Measurements from ENCODE around the gene DIAPH3. TPM values are rescaled to one million over a fixed set of nuclear protein-coding genes. Genes with fewer than 3 reads are reported as not detected.
"Not testable (repeated sequence)": the region's sequence is repeated elsewhere in the genome, so short reads cannot be mapped to it uniquely, and the experiment has no call there.

Gene DIAPH3
- total and polyA plus RNA-seq, 2 donors (not counting 1 experiment from before 2014, with no cell fraction given) = 0.03 to 0.10 TPM

DNA sequence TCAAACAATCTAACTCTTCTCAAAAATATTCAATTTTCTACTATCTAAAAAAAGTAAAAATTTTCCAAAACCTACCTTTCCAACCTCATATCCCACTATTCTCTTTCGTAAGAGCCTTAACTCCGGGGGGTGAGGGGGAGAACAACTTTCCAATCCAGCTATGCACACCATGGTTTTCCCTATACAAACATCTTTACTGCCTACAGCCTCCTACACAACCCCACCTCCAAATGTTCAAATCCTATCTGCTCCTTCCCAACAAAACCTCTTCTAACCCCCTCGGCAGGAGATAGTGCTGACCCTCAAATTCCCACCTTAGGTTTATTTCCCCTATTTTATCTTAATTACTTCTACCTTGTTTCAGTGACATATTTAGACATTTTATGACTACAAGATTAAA, 102.0 kb downstream of the DIAPH3 start:
- H3K27me3 Mint-ChIP-seq = no peaks in the 10 kb centered on the region
- no peaks in the 10 kb centered on the region for H3K9me3 ChIP-seq (ENCODE audit: control extremely low read depth in 1 of 3, control insufficient read depth in 2 of 3, insufficient read depth in 1 of 3, low read length in 2 of 3)
- no peak overlapping the region for H3K9ac ChIP-seq (ENCODE audit: low read length)
- POLR2A ChIA-PET = no interaction called here
- DNase-seq (no peak), ATAC-seq (ENCODE audit: low read depth) (no peak)
- H3K27ac Mint-ChIP-seq = no peak overlapping the region
- no peaks in the 10 kb centered on the region for H3K4me1 Mint-ChIP-seq
- peaks cover 2% of the 10 kb centered on the region for H3K9me3 Mint-ChIP-seq (ENCODE audit: insufficient read depth)
- CTCF ChIA-PET = no interaction called here
- H3K27me3 ChIP-seq (replicated peaks in 1 of 4; ENCODE audit: control extremely low read depth in 1 of 4, control insufficient read depth in 3 of 4, insufficient read depth in 4 of 4, low read length in 3 of 4) = no peaks in the 10 kb centered on the region
- no peaks in the 10 kb centered on the region for H4K20me1 ChIP-seq (ENCODE audit: control insufficient read depth, insufficient read depth, low read length, poor library complexity, severe bottlenecking)
- H3K4me3 Mint-ChIP-seq = no peak overlapping the region
- no peak overlapping the region for H2AFZ ChIP-seq (ENCODE audit: insufficient read depth, low read depth, low read length, poor library complexity, severe bottlenecking)
- no peaks in the 10 kb centered on the region for H3K36me3 ChIP-seq (replicated peaks in 1 of 2; ENCODE audit: control extremely low read depth in 1 of 2, control insufficient read depth in 1 of 2, extremely low read depth in 1 of 2, insufficient read depth in 2 of 2, low read length in 1 of 2)
- no peak overlapping the region for H3K4me3 ChIP-seq (ENCODE audit: control extremely low read depth in 1 of 5, extremely low read depth in 1 of 5, insufficient read depth in 1 of 5, low read depth in 2 of 5, low read length in 4 of 5)
- no peak overlapping the region for H3K27ac ChIP-seq (ENCODE audit: low read length in 2 of 2)
- intact Hi-C loops (cut with micrococcal nuclease) = no loop called here
- no peaks in the 10 kb centered on the region for H3K79me2 ChIP-seq (ENCODE audit: control insufficient read depth, insufficient read depth, low read length)
- H3K4me2 ChIP-seq (replicated peaks; ENCODE audit: low read depth, low read length, poor library complexity, severe bottlenecking) = no peak overlapping the region
- no peak for TF ChIP-seq EZH2 (IDR thresholded peaks at IDR 0.05; ENCODE audit: borderline replicate concordance, insufficient read depth, low read depth, low read length, poor library complexity, severe bottlenecking)
- TF ChIP-seq, protein P1, sequence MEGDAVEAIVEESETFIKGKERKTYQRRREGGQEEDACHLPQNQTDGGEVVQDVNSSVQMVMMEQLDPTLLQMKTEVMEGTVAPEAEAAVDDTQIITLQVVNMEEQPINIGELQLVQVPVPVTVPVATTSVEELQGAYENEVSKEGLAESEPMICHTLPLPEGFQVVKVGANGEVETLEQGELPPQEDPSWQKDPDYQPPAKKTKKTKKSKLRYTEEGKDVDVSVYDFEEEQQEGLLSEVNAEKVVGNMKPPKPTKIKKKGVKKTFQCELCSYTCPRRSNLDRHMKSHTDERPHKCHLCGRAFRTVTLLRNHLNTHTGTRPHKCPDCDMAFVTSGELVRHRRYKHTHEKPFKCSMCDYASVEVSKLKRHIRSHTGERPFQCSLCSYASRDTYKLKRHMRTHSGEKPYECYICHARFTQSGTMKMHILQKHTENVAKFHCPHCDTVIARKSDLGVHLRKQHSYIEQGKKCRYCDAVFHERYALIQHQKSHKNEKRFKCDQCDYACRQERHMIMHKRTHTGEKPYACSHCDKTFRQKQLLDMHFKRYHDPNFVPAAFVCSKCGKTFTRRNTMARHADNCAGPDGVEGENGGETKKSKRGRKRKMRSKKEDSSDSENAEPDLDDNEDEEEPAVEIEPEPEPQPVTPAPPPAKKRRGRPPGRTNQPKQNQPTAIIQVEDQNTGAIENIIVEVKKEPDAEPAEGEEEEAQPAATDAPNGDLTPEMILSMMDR (IDR thresholded peaks at IDR 0.05) = no peak
- 100% methylated on average over 2 of the region's 3 CpGs for WGBS (ENCODE audit: insufficient coverage)
- no peaks in the 10 kb centered on the region for H3K4me1 ChIP-seq (ENCODE audit: control insufficient read depth in 2 of 2, insufficient read depth in 2 of 2, low read length in 2 of 2)

DNA sequence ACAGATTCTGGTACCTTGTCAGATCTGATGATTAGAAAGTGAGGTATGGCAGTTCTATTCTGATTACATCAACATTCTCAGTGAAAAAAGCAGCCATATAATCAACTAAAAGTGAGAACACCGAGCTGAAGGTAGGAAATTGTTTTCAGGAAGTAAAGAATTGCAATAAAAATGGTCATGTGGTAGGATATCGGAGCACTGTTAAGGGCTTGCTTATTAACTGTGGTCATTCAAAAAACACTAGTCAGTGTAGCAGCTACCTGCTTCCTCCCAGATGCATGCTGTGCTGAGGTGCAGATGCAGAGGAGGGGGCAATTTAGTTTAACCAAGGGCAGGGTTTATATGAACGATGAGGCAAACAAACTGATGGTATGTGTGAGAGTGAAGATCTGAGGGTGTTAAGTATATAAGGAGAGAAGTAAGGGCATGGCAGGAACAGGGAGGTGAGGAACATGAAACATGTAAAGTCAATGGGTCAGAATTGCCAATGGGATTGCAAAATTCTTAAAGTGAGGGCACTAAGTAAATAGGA, 111.9 kb downstream of the DIAPH3 start:
- Histone ChIP-seq H3K9me3 (ENCODE audit: control extremely low read depth in 1 of 3, control insufficient read depth in 2 of 3, insufficient read depth in 1 of 3, low read length in 2 of 3) (no peaks in the 10 kb centered on the region), H3K27ac (ENCODE audit: low read length in 2 of 2) (no peak overlapping the region), H3K79me2 (ENCODE audit: control insufficient read depth, insufficient read depth, low read length) (no peaks in the 10 kb centered on the region), H3K4me3 (ENCODE audit: control extremely low read depth in 1 of 5, extremely low read depth in 1 of 5, insufficient read depth in 1 of 5, low read depth in 2 of 5, low read length in 4 of 5) (no peak overlapping the region), H3K9ac (ENCODE audit: low read length) (no peak overlapping the region), H3K4me1 (ENCODE audit: control insufficient read depth in 2 of 2, insufficient read depth in 2 of 2, low read length in 2 of 2) (no peaks in the 10 kb centered on the region), H4K20me1 (ENCODE audit: control insufficient read depth, insufficient read depth, low read length, poor library complexity, severe bottlenecking) (no peaks in the 10 kb centered on the region), H3K36me3 (replicated peaks in 1 of 2; ENCODE audit: control extremely low read depth in 1 of 2, control insufficient read depth in 1 of 2, extremely low read depth in 1 of 2, insufficient read depth in 2 of 2, low read length in 1 of 2) (no peaks in the 10 kb centered on the region), H3K27me3 (replicated peaks in 1 of 4; ENCODE audit: control extremely low read depth in 1 of 4, control insufficient read depth in 3 of 4, insufficient read depth in 4 of 4, low read length in 3 of 4) (no peaks in the 10 kb centered on the region), H2AFZ (ENCODE audit: insufficient read depth, low read depth, low read length, poor library complexity, severe bottlenecking) (peak overlapping the region; percentile 9), H3K4me2 (replicated peaks; ENCODE audit: low read depth, low read length, poor library complexity, severe bottlenecking) (no peak overlapping the region)
- H3K4me1 Mint-ChIP-seq = no peaks in the 10 kb centered on the region
- H3K9me3 Mint-ChIP-seq (ENCODE audit: insufficient read depth) = no peaks in the 10 kb centered on the region
- ATAC-seq (ENCODE audit: low read depth) (no peak), DNase-seq (no peak)
- no peak for TF ChIP-seq EZH2 (IDR thresholded peaks at IDR 0.05; ENCODE audit: borderline replicate concordance, insufficient read depth, low read depth, low read length, poor library complexity, severe bottlenecking)
- TF ChIP-seq, protein P1 (IDR thresholded peaks at IDR 0.05) = no peak
- WGBS (ENCODE audit: insufficient coverage) = 86% methylated on average over 2 of the region's 3 CpGs
- H3K27me3 Mint-ChIP-seq = no peaks in the 10 kb centered on the region
- H3K27ac Mint-ChIP-seq = no peak overlapping the region
- ChIA-PET POLR2A (no interaction called here), CTCF (no interaction called here)
- intact Hi-C loops (cut with micrococcal nuclease) = no loop called here
- no peak overlapping the region for H3K4me3 Mint-ChIP-seq

DNA sequence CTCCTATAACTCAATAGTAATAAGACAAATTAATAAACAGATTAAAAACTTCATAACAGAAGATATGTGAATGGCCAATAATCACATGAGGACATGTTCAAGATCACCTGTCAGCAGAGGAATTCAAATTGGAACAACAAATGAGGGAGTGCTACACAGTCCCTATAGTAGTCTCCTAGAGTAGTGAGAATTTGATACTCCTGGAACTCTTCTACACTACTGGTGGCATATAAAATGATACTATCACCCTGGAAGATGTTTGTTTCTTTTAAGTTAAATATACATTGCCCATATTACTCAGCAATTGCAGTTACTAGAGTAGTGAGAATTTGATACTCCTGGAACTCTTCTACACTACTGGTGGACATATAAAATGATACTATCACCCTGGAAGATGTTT, 115.4 kb downstream of the DIAPH3 start:
- H3K9ac ChIP-seq (ENCODE audit: low read length); H3K4me1 Mint-ChIP-seq; H3K27ac ChIP-seq (ENCODE audit: low read length in 2 of 2); H3K36me3 ChIP-seq (replicated peaks in 1 of 2; ENCODE audit: control extremely low read depth in 1 of 2, control insufficient read depth in 1 of 2, extremely low read depth in 1 of 2, insufficient read depth in 2 of 2, low read length in 1 of 2); H3K9me3 Mint-ChIP-seq (ENCODE audit: insufficient read depth); H3K4me1 ChIP-seq (ENCODE audit: control insufficient read depth in 2 of 2, insufficient read depth in 2 of 2, low read length in 2 of 2); H3K79me2 ChIP-seq (ENCODE audit: control insufficient read depth, insufficient read depth, low read length); POLR2A ChIA-PET; H3K27me3 Mint-ChIP-seq; H3K4me3 Mint-ChIP-seq; H3K4me2 ChIP-seq (replicated peaks; ENCODE audit: low read depth, low read length, poor library complexity, severe bottlenecking); H3K27me3 ChIP-seq (replicated peaks in 1 of 4; ENCODE audit: control extremely low read depth in 1 of 4, control insufficient read depth in 3 of 4, insufficient read depth in 4 of 4, low read length in 3 of 4); DNase-seq; ATAC-seq (ENCODE audit: low read depth); intact Hi-C loops (cut with micrococcal nuclease); H3K4me3 ChIP-seq (ENCODE audit: control extremely low read depth in 1 of 5, extremely low read depth in 1 of 5, insufficient read depth in 1 of 5, low read depth in 2 of 5, low read length in 4 of 5); H3K9me3 ChIP-seq (ENCODE audit: control extremely low read depth in 1 of 3, control insufficient read depth in 2 of 3, insufficient read depth in 1 of 3, low read length in 2 of 3); H2AFZ ChIP-seq (ENCODE audit: insufficient read depth, low read depth, low read length, poor library complexity, severe bottlenecking); H3K27ac Mint-ChIP-seq; H4K20me1 ChIP-seq (ENCODE audit: control insufficient read depth, insufficient read depth, low read length, poor library complexity, severe bottlenecking); CTCF ChIA-PET: not testable (repeated sequence)
